Measurements from ENCODE around the gene ZMYND11. TPM values are rescaled to one million over a fixed set of nuclear protein-coding genes. Genes with fewer than 3 reads are reported as not detected.

ZMYND11 gene
- total RNA-seq, 2 experiments from 2014 or later = 10.1 to 11.0 TPM

- no peak overlapping the region for H3K27ac Mint-ChIP-seq
- H3K9me3 Mint-ChIP-seq = no peaks in the 10 kb centered on the region
- CTCF ChIA-PET = no interaction called here
- intact Hi-C loops (cut with micrococcal nuclease) = no loop called here
- no peak for DNase-seq
- no peak overlapping the region for H3K4me3 Mint-ChIP-seq
- peaks cover 1% of the 10 kb centered on the region for H3K4me1 Mint-ChIP-seq (ENCODE audit: low read depth)
- H3K36me3 Mint-ChIP-seq (ENCODE audit: low read depth) = no peaks in the 10 kb centered on the region
- H3K27me3 Mint-ChIP-seq (ENCODE audit: low read depth) = no peaks in the 10 kb centered on the region
Measured at GRCh38 chr10:266974-267425, 131.7 kb downstream of the ZMYND11 start.

GRCh38 chr10:267705-268104 lies 132.4 kb downstream of the ZMYND11 start:
- CTCF ChIA-PET = no interaction called here
- no peak overlapping the region for H3K27ac Mint-ChIP-seq
- intact Hi-C loops (cut with micrococcal nuclease) = no loop called here

GRCh38 chr10:269440-270074 lies 134.3 kb downstream of the ZMYND11 start:
- Mint-ChIP-seq H3K9me3 (no peaks in the 10 kb centered on the region), H3K4me3 (no peak overlapping the region), H3K27me3 (ENCODE audit: low read depth) (no peaks in the 10 kb centered on the region), H3K4me1 (ENCODE audit: low read depth) (peaks cover 1% of the 10 kb centered on the region), H3K36me3 (ENCODE audit: low read depth) (no peaks in the 10 kb centered on the region), H3K27ac (no peak overlapping the region)
- no peak for DNase-seq
- CTCF ChIA-PET = no interaction called here
- intact Hi-C loops (cut with micrococcal nuclease) = no loop called here

More at GRCh38 chr10:267705-268104, 132.4 kb downstream of the ZMYND11 start:
- Mint-ChIP-seq H3K36me3 (ENCODE audit: low read depth) (no peaks in the 10 kb centered on the region), H3K27me3 (ENCODE audit: low read depth) (no peaks in the 10 kb centered on the region), H3K4me1 (ENCODE audit: low read depth) (peaks cover 1% of the 10 kb centered on the region), H3K9me3 (no peaks in the 10 kb centered on the region), H3K4me3 (no peak overlapping the region)
- DNase-seq = no peak

GRCh38 chr10:271201-271600 lies 135.9 kb downstream of the ZMYND11 start:
- no peaks in the 10 kb centered on the region for H3K36me3 Mint-ChIP-seq (ENCODE audit: low read depth)
- CTCF ChIA-PET = no interaction called here
- DNase-seq = no peak
- no peak overlapping the region for H3K27ac Mint-ChIP-seq
- no peak overlapping the region for H3K4me3 Mint-ChIP-seq
- H3K4me1 Mint-ChIP-seq (ENCODE audit: low read depth) = peaks cover 1% of the 10 kb centered on the region
- no peaks in the 10 kb centered on the region for H3K27me3 Mint-ChIP-seq (ENCODE audit: low read depth)
- H3K9me3 Mint-ChIP-seq = no peaks in the 10 kb centered on the region
- intact Hi-C loops (cut with micrococcal nuclease) = no loop called here

GRCh38 chr10:271722-272121 lies 136.5 kb downstream of the ZMYND11 start:
- H3K36me3 Mint-ChIP-seq (ENCODE audit: low read depth) = no peaks in the 10 kb centered on the region
- H3K27ac Mint-ChIP-seq = no peak overlapping the region
- DNase-seq = no peak
- CTCF ChIA-PET = interaction anchor here (0.7 kb wide), 1 partner anchor 300 kb away, joined by 3 read pairs; no protein-coding TSS in a partner anchor
- H3K4me3 Mint-ChIP-seq = no peak overlapping the region
- no peaks in the 10 kb centered on the region for H3K9me3 Mint-ChIP-seq
- H3K4me1 Mint-ChIP-seq (ENCODE audit: low read depth) = peaks cover 1% of the 10 kb centered on the region
- H3K27me3 Mint-ChIP-seq (ENCODE audit: low read depth) = no peaks in the 10 kb centered on the region
- intact Hi-C loops (cut with micrococcal nuclease) = no loop called here

- Mint-ChIP-seq H3K4me3 (no peak overlapping the region), H3K27ac (no peak overlapping the region), H3K36me3 (ENCODE audit: low read depth) (peaks cover 2% of the 10 kb centered on the region), H3K27me3 (ENCODE audit: low read depth) (no peaks in the 10 kb centered on the region), H3K4me1 (ENCODE audit: low read depth) (peaks cover 1% of the 10 kb centered on the region), H3K9me3 (no peaks in the 10 kb centered on the region)
- intact Hi-C loops (cut with micrococcal nuclease) = no loop called here
- DNase-seq = no peak
- CTCF ChIA-PET = no interaction called here
Measured at GRCh38 chr10:273088-273487, 137.8 kb downstream of the ZMYND11 start.

- DNase-seq = no peak
- no peak overlapping the region for H3K4me3 Mint-ChIP-seq
- H3K9me3 Mint-ChIP-seq = no peaks in the 10 kb centered on the region
- H3K4me1 Mint-ChIP-seq (ENCODE audit: low read depth) = peaks cover 1% of the 10 kb centered on the region
- no peak overlapping the region for H3K27ac Mint-ChIP-seq
- intact Hi-C loops (cut with micrococcal nuclease) = no loop called here
- H3K36me3 Mint-ChIP-seq (ENCODE audit: low read depth) = peaks cover 2% of the 10 kb centered on the region
- CTCF ChIA-PET = no interaction called here
- H3K27me3 Mint-ChIP-seq (ENCODE audit: low read depth) = no peaks in the 10 kb centered on the region
Measured at GRCh38 chr10:274866-275265, 139.6 kb downstream of the ZMYND11 start.

- H3K36me3 Mint-ChIP-seq (ENCODE audit: low read depth) = peaks cover 2% of the 10 kb centered on the region
- H3K4me3 Mint-ChIP-seq = no peak overlapping the region
- no peak for DNase-seq
- no peaks in the 10 kb centered on the region for H3K9me3 Mint-ChIP-seq
- CTCF ChIA-PET = no interaction called here
- intact Hi-C loops (cut with micrococcal nuclease) = no loop called here
- H3K27me3 Mint-ChIP-seq (ENCODE audit: low read depth) = no peaks in the 10 kb centered on the region
- H3K4me1 Mint-ChIP-seq (ENCODE audit: low read depth) = peaks cover 1% of the 10 kb centered on the region
- H3K27ac Mint-ChIP-seq = no peak overlapping the region
Measured at GRCh38 chr10:275680-276079, 140.4 kb downstream of the ZMYND11 start.

GRCh38 chr10:277963-278362 lies 142.7 kb downstream of the ZMYND11 start:
- CTCF ChIA-PET = no interaction called here
- Mint-ChIP-seq H3K9me3 (no peaks in the 10 kb centered on the region), H3K4me1 (ENCODE audit: low read depth) (no peaks in the 10 kb centered on the region), H3K27me3 (ENCODE audit: low read depth) (no peaks in the 10 kb centered on the region), H3K4me3 (no peak overlapping the region), H3K27ac (no peak overlapping the region), H3K36me3 (ENCODE audit: low read depth) (peaks cover 2% of the 10 kb centered on the region)
- intact Hi-C loops (cut with micrococcal nuclease) = no loop called here
- DNase-seq = no peak

- Mint-ChIP-seq H3K27ac (no peak overlapping the region), H3K9me3 (no peaks in the 10 kb centered on the region), H3K27me3 (ENCODE audit: low read depth) (no peaks in the 10 kb centered on the region), H3K4me1 (ENCODE audit: low read depth) (peaks cover 1% of the 10 kb centered on the region), H3K36me3 (ENCODE audit: low read depth) (peaks cover 3% of the 10 kb centered on the region), H3K4me3 (no peak overlapping the region)
- intact Hi-C loops (cut with micrococcal nuclease) = no loop called here
- DNase-seq = no peak
- CTCF ChIA-PET = no interaction called here
Measured at GRCh38 chr10:278707-279106, 143.5 kb downstream of the ZMYND11 start.

- intact Hi-C loops (cut with micrococcal nuclease) = no loop called here
- H3K27ac Mint-ChIP-seq = no peak overlapping the region
- peaks cover 3% of the 10 kb centered on the region for H3K36me3 Mint-ChIP-seq (ENCODE audit: low read depth)
- peaks cover 5% of the 10 kb centered on the region for H3K4me1 Mint-ChIP-seq (ENCODE audit: low read depth)
- CTCF ChIA-PET = no interaction called here
- no peaks in the 10 kb centered on the region for H3K9me3 Mint-ChIP-seq
- no peak for DNase-seq
- H3K4me3 Mint-ChIP-seq = no peak overlapping the region
- H3K27me3 Mint-ChIP-seq (ENCODE audit: low read depth) = no peaks in the 10 kb centered on the region
Measured at GRCh38 chr10:279232-279631, 144.0 kb downstream of the ZMYND11 start.

- Mint-ChIP-seq H3K36me3 (ENCODE audit: low read depth) (peaks cover 3% of the 10 kb centered on the region), H3K9me3 (no peaks in the 10 kb centered on the region), H3K4me3 (no peak overlapping the region), H3K27ac (no peak overlapping the region), H3K4me1 (ENCODE audit: low read depth) (peaks cover 5% of the 10 kb centered on the region), H3K27me3 (ENCODE audit: low read depth) (no peaks in the 10 kb centered on the region)
- CTCF ChIA-PET = no interaction called here
- intact Hi-C loops (cut with micrococcal nuclease) = no loop called here
- no peak for DNase-seq
Measured at GRCh38 chr10:279655-280054, 144.4 kb downstream of the ZMYND11 start.

GRCh38 chr10:282294-283139 lies 147.3 kb downstream of the ZMYND11 start:
- H3K27me3 Mint-ChIP-seq (ENCODE audit: low read depth) = no peaks in the 10 kb centered on the region
- H3K4me3 Mint-ChIP-seq = no peak overlapping the region
- no peaks in the 10 kb centered on the region for H3K9me3 Mint-ChIP-seq
- peaks cover 5% of the 10 kb centered on the region for H3K4me1 Mint-ChIP-seq (ENCODE audit: low read depth)
- no peak overlapping the region for H3K27ac Mint-ChIP-seq
- intact Hi-C loops (cut with micrococcal nuclease) = no loop called here
- CTCF ChIA-PET = no interaction called here
- DNase-seq = no peak
- peaks cover 1% of the 10 kb centered on the region for H3K36me3 Mint-ChIP-seq (ENCODE audit: low read depth)

Data from activated naive CD4-positive, alpha-beta T cell treated with anti-CD3 and anti-CD28 coated beads for 36 hours (primary cell).